GM18951 (cell line): ENCODE data around the gene MORN2.

Experiments used
- POLR2A ChIP-seq: IDR thresholded peaks from 4 replicates; pipeline ENCODE4 v1.6.1; 2011; ENCODE audit warnings: mild to moderate bottlenecking; ENCODE audit not compliant: insufficient read length, insufficient read depth; ENCODE audit errors: extremely low read depth
- in situ Hi-C: fragments of 300-500 bp; cut with MboI; formaldehyde crosslinking; loops from one replicate; pipeline ENCODE4 v1.12.0; 2022; ENCODE audit warnings: low sequenced_read_pairs, mixed read lengths, inconsistent platforms; ENCODE audit not compliant: unreplicated experiment

Gene MORN2

DNA sequence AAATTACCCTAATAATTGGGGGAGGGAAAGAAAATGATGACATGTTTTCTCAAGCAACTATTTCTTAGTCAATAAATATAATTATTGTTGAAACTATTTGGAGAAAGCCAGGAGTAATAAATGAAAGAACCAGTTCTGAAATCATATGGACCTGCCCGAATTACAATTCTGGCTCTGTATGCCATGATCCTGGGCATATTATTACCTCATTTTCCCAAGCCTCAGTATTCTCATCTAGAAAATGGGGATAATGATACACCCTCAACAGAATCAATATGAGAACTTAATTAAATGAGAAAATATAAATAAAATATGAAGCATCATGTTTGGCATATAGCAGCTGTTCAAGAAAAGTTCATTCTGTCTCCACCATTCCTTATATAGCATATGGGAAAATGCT lies 36.8 kb downstream of the MORN2 start:
- in situ Hi-C loops, result no loop called here
- TF ChIP-seq POLR2A, result no peak

DNA sequence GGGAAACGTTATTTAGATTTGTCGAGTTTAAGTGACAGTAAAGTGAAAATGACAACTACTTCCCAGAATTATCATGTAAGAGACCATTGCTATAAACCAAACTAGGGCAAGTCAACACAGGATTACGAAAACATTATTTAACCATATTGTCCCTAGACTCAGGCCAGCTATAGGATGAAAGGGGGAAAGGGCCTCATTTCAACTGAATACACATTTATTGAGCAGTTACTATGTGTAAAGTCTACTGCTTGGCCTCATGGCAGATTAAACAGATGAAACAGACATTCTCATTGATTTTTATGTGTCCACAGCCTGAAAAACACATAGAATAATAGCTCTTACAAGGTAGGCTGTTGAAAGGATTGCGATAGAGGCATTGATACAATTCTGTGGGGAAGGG lies 46.6 kb downstream of the MORN2 start:
- no peak for TF ChIP-seq POLR2A
- in situ Hi-C loops, result no loop called here

DNA sequence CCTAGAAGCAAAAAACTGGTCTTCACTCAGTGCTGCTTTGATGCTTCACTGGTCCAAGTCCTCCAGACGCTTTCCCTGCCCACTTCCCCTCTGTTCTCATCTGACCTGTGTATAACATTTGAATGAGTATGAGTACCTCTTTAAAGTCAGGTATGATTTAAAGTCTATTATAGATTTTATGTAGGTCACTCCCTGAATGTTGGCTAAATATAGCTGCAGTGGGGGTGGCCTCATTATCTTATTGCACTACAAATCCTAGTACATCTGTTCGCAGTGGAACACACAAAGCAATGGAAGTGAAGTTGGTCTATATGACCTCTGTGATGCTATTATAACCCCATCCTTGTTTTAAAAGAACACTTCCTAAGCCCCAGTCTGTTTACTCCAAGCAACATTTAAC lies 47.1 kb downstream of the MORN2 start:
- in situ Hi-C loops, result no loop called here
- no peak for TF ChIP-seq POLR2A

GRCh38 chr2:38925982-38926381 lies 50.2 kb downstream of the MORN2 start:
- no peak for TF ChIP-seq POLR2A
- in situ Hi-C loops, result no loop called here

DNA sequence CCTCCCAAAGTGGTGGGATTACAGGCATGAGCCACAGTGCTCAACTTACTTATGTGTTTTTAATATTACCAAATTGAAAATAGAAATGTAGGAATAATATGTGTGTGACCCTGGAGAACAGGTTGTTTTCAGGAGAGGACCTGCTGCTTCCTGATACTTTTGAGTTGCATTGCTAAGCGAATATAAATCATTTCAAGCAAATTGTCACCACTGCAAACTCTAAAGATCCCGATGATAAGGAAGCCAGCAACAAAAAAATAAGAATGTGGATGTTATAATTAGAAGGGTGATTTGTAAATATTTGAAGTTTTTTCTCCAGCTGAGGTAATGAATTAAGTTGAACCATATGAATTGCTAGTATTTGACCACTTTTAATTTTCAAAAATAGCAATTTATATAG lies 54.8 kb downstream of the MORN2 start:
- no peak for TF ChIP-seq POLR2A
- in situ Hi-C loops, result no loop called here
